Prostate gland (tissue), 2 donors: ENCODE results near the gene RBP2. TPM values are rescaled to one million over a fixed set of nuclear protein-coding genes. Genes with fewer than 3 reads are reported as not detected.

Experiments used
- DNase-seq: peaks from one replicate; pipeline ENCODE4 v3.0.0-alpha.2; 2019; ENCODE audit warnings: low spot score
- H3K27ac ChIP-seq, 2 donors: fragments of 200-600 bp; sonication (generic); 2 replicates each; pipeline ENCODE4 v1.5.1; 2017 to 2019
- H3K27me3 ChIP-seq: fragments of 200-600 bp; sonication (generic); replicated peaks from 2 replicates; pipeline ENCODE4 v1.5.1; 2019; ENCODE audit not compliant: insufficient read depth
- H3K36me3 ChIP-seq, 2 donors: fragments of 200-600 bp; sonication (generic); 1 replicate in 1 of 2; 2 replicates in 1 of 2; pipeline versions ENCODE4 v1.5.1 to v1.8.1; 2017 to 2019
- H3K4me1 ChIP-seq: fragments of 200-600 bp; sonication (generic); replicated peaks from 2 replicates; pipeline ENCODE4 v1.5.1; 2019
- H3K4me3 ChIP-seq, 2 donors: fragments of 200-600 bp; sonication (generic); 2 replicates each; pipeline ENCODE4 v1.5.1; 2017 to 2019
- H3K9me3 ChIP-seq: fragments of 200-600 bp; sonication (generic); 2 replicates; pipeline ENCODE4 v1.5.1; 2017
- CTCF ChIP-seq, 4 experiments: fragments of 200-600 bp in 2 of 4; fragments of 450-650 bp in 2 of 4; sonication (generic) in 2 of 4; IDR thresholded peaks; 1 replicate in 3 of 4; 2 replicates in 1 of 4; pipeline ENCODE4 v1.5.1; 2016 to 2019; ENCODE audit warnings: antibody characterized with exemption in 4 of 4, mild to moderate bottlenecking in 2 of 4, moderate library complexity in 2 of 4
- POLR2A ChIP-seq: fragments of 450-650 bp; IDR thresholded peaks from one replicate; pipeline ENCODE4 v1.6.1; 2016; ENCODE audit warnings: antibody characterized with exemption, mild to moderate bottlenecking
- POLR2AphosphoS5 ChIP-seq: sonication (generic); formaldehyde crosslinking; IDR thresholded peaks from one replicate; pipeline ENCODE4 v1.6.1; 2017; ENCODE audit warnings: antibody characterized with exemption
- WGBS: methylation state at CpG from one replicate; pipeline ENCODE4 v1.1.5; 2018; 5-methylcytosine and 5-hydroxymethylcytosine counted together
- intact Hi-C: fragments of 100-400 bp; cut with DNase I; formaldehyde crosslinking; loops from one replicate; pipeline ENCODE4 v1.14.2; 2022
- total RNA-seq, 2 donors: library from RNA; depleted of rRNA; stranded (reverse); fragments of >200 nt; gene quantifications; one replicate each; pipeline ENCODE4 v1.1.0, GENCODE V29; 2016

RBP2 gene
- total RNA-seq, 2 donors from 2014 or later, result not detected

GRCh38 chr3:139434764-139435307 is 41.5 kb downstream of the RBP2 start:
- DNase-seq, result peak; percentile 26
- Histone ChIP-seq H3K9me3 (no peaks in the 10 kb centered on the region), H3K4me1 (no peaks in the 10 kb centered on the region), H3K4me3 (no peak overlapping the region), H3K36me3 (no peaks in the 10 kb centered on the region), H3K27me3 (no peaks in the 10 kb centered on the region), H3K27ac (no peak overlapping the region)
- intact Hi-C loops, result no loop called here
- TF ChIP-seq POLR2A (no peak), POLR2AphosphoS5 (no peak), CTCF (IDR thresholded peaks at IDR 0.05) (peak in 1 of 4 experiments; percentile 31)
- 45% methylated on average over 6 of the region's 6 CpGs for WGBS

GRCh38 chr3:139434228-139434627 is 42.1 kb downstream of the RBP2 start:
- H3K36me3 ChIP-seq, result no peaks in the 10 kb centered on the region
- intact Hi-C loops, result no loop called here
- no peak for DNase-seq
- no peaks in the 10 kb centered on the region for H3K27me3 ChIP-seq
- no peaks in the 10 kb centered on the region for H3K9me3 ChIP-seq
- WGBS, result 91% methylated on average over 1 of the region's 1 CpG
- no peak overlapping the region for H3K27ac ChIP-seq
- H3K4me3 ChIP-seq, result no peak overlapping the region
- no peaks in the 10 kb centered on the region for H3K4me1 ChIP-seq
- no peak for TF ChIP-seq POLR2A
- TF ChIP-seq CTCF (IDR thresholded peaks at IDR 0.05), result no peak
- TF ChIP-seq POLR2AphosphoS5, result no peak

GRCh38 chr3:139433089-139433488 is 43.2 kb downstream of the RBP2 start:
- Histone ChIP-seq H3K27ac (no peak overlapping the region), H3K36me3 (no peaks in the 10 kb centered on the region), H3K4me1 (no peaks in the 10 kb centered on the region), H3K4me3 (no peak overlapping the region), H3K9me3 (no peaks in the 10 kb centered on the region), H3K27me3 (no peaks in the 10 kb centered on the region)
- intact Hi-C loops, result no loop called here
- no peak for DNase-seq
- WGBS, result 88% methylated on average over 1 of the region's 1 CpG
- TF ChIP-seq CTCF (IDR thresholded peaks at IDR 0.05) (no peak), POLR2A (no peak), POLR2AphosphoS5 (no peak)

GRCh38 chr3:139430493-139430892 is 45.8 kb downstream of the RBP2 start:
- Histone ChIP-seq H3K4me1 (no peaks in the 10 kb centered on the region), H3K27ac (no peak overlapping the region), H3K27me3 (no peaks in the 10 kb centered on the region), H3K36me3 (no peaks in the 10 kb centered on the region), H3K4me3 (no peak overlapping the region), H3K9me3 (no peaks in the 10 kb centered on the region)
- intact Hi-C loops, result no loop called here
- no peak for TF ChIP-seq POLR2AphosphoS5
- no peak for TF ChIP-seq CTCF (IDR thresholded peaks at IDR 0.05)
- no peak for TF ChIP-seq POLR2A
- no peak for DNase-seq

GRCh38 chr3:139427283-139428060 is 48.8 kb downstream of the RBP2 start:
- WGBS, result 43% methylated on average over 7 of the region's 7 CpGs
- TF ChIP-seq POLR2AphosphoS5 (peak; percentile 13), CTCF (IDR thresholded peaks at IDR 0.05) (peak; percentile 73 to 86 (median 82)), POLR2A (no peak)
- peak; percentile 53 for DNase-seq
- Histone ChIP-seq H3K9me3 (no peaks in the 10 kb centered on the region), H3K36me3 (no peaks in the 10 kb centered on the region), H3K27ac (no peak overlapping the region), H3K27me3 (no peaks in the 10 kb centered on the region), H3K4me3 (no peak overlapping the region), H3K4me1 (no peaks in the 10 kb centered on the region)
- intact Hi-C loops, result loop anchor here (2.0 to 10.0 kb wide), 3 partner anchors 135 to 1435 kb away; partner anchors contain the start of gene CLSTN2
